Ovary (tissue), 9 donors: ENCODE measurements around the gene SHISA9. TPM values are rescaled to one million over a fixed set of nuclear protein-coding genes. Genes with fewer than 3 reads are reported as not detected.

ENCODE experiments used
- DNase-seq, 5 donors: peaks; one replicate each; pipeline ENCODE4 v3.0.0-alpha.2; 2019 to 2020
- H3K27ac ChIP-seq, 2 donors: fragments of 200-600 bp; one replicate each; pipeline versions ENCODE4 v1.5.1 to v1.8.0; 2019 to 2022
- H3K27me3 ChIP-seq: fragments of 200-600 bp; one replicate; pipeline ENCODE4 v1.8.0; 2022
- H3K36me3 ChIP-seq: fragments of 200-600 bp; sonication (generic); one replicate; pipeline ENCODE4 v1.5.1; 2019
- H3K4me1 ChIP-seq: one replicate; pipeline ENCODE4 v1.8.1; 2013; ENCODE audit warnings: mild to moderate bottlenecking, moderate library complexity; ENCODE audit not compliant: insufficient read depth
- H3K4me3 ChIP-seq: fragments of 200-600 bp; sonication (generic); one replicate; pipeline ENCODE4 v1.5.1; 2017
- H3K9me3 ChIP-seq, 2 donors: fragments of 200-600 bp in 1 of 2; sonication (generic) in 1 of 2; one replicate each; pipeline versions ENCODE4 v1.5.1 to v1.8.1; 2013 to 2019; ENCODE audit warnings: mild to moderate bottlenecking in 1 of 2, moderate library complexity in 1 of 2
- EP300 ChIP-seq: sonication (generic); formaldehyde crosslinking; IDR thresholded peaks from one replicate; pipeline ENCODE4 v1.6.1; 2017; ENCODE audit warnings: antibody characterized with exemption
- POLR2A ChIP-seq: fragments of 450-650 bp; IDR thresholded peaks from one replicate; pipeline ENCODE4 v1.6.1; 2017; ENCODE audit warnings: antibody characterized with exemption, mild to moderate bottlenecking, moderate library complexity
- WGBS, 3 donors: extraction: QIAGEN DNeasy Blood & Tissue Kit in 1 of 3; methylation state at CpG; one replicate each; pipeline versions ENCODE4 v1.1.5 to v1.1.7; 2013 to 2017; 5-methylcytosine and 5-hydroxymethylcytosine counted together
- intact Hi-C, 4 donors: fragments of 100-400 bp; cut with DNase I; formaldehyde crosslinking; loops; one replicate each; pipeline versions ENCODE4 v1.11.0 to v1.15.1; 2022 to 2023
- polyA plus RNA-seq, 2 donors: library from polyadenylated mRNA; stranded (reverse); fragments of 200-250 nt in 1 of 2; fragments of 350-450 nt in 1 of 2; fragmentation: Illumina TruSeq in 1 of 2; extraction: RNeasy Lipid Tissue Mini Kit (QIAGEN cat#74804) in 1 of 2; gene quantifications; one replicate each; pipeline ENCODE4 v1.2.3, GENCODE V29; 2013 to 2014
- total RNA-seq, 7 donors: library from RNA; depleted of rRNA in 2 of 7; stranded (reverse); fragments of >200 nt in 2 of 7; fragmentation: NEBNext Ultra II Directional in 3 of 7; extraction: Animal tissue kit (Norgen Biotek cat#: 25700) in 3 of 7; gene quantifications; one replicate each; pipeline versions ENCODE4 v1.1.0 to v1.2.4, GENCODE V29; 2016 to 2023
- TF ChIP-seq, protein P1 (sequence below), 3 donors: fragments of 450-650 bp in 2 of 3; fragments of 200-600 bp in 1 of 3; IDR thresholded peaks; one replicate each; pipeline versions ENCODE4 v1.5.1 to v1.8.0; 2016 to 2022; ENCODE audit warnings: antibody characterized with exemption in 3 of 3, mild to moderate bottlenecking in 1 of 3
- donor health status: DM: no; HTN: no; CAD: no; lungs with moderate emphysema.
- donor health status: DM: no; HTN: no; CAD: no.
- donor health status: Bipolar disorder and iron deficiency.
- donor health status: DM: yes; HTN: yes; CAD: no.
- donor health status: DM: no; HTN: no; CAD: no.
- donor health status: DM: yes; HTN: yes; CAD: no.

The SHISA9 gene
- total and polyA plus RNA-seq, 9 donors: 0.03 to 0.47 (median 0.12) TPM; not detected in 3

- 67 to 71% (median 70%) methylated on average over 4 of the region's 4 CpGs for WGBS, 3 donors
- H3K4me1 ChIP-seq: no peaks in the 10 kb centered on the region
- H3K36me3 ChIP-seq: no peaks in the 10 kb centered on the region
- H3K27me3 ChIP-seq: no peaks in the 10 kb centered on the region
- H3K9me3 ChIP-seq: no peaks in the 10 kb centered on the region
- intact Hi-C loops: no loop called here
- no peak overlapping the region for H3K27ac ChIP-seq
- no peak overlapping the region for H3K4me3 ChIP-seq
- DNase-seq: no peak
- TF ChIP-seq, protein P1, sequence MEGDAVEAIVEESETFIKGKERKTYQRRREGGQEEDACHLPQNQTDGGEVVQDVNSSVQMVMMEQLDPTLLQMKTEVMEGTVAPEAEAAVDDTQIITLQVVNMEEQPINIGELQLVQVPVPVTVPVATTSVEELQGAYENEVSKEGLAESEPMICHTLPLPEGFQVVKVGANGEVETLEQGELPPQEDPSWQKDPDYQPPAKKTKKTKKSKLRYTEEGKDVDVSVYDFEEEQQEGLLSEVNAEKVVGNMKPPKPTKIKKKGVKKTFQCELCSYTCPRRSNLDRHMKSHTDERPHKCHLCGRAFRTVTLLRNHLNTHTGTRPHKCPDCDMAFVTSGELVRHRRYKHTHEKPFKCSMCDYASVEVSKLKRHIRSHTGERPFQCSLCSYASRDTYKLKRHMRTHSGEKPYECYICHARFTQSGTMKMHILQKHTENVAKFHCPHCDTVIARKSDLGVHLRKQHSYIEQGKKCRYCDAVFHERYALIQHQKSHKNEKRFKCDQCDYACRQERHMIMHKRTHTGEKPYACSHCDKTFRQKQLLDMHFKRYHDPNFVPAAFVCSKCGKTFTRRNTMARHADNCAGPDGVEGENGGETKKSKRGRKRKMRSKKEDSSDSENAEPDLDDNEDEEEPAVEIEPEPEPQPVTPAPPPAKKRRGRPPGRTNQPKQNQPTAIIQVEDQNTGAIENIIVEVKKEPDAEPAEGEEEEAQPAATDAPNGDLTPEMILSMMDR (IDR thresholded peaks at IDR 0.05): no peak
- TF ChIP-seq EP300 (no peak), POLR2A (no peak)
These were observed 248.9 kb downstream of the SHISA9 start for GRCh38 chr16:13150181-13150885.

- Histone ChIP-seq H3K4me1 (no peaks in the 10 kb centered on the region), H3K27me3 (no peaks in the 10 kb centered on the region), H3K9me3 (no peaks in the 10 kb centered on the region), H3K36me3 (no peaks in the 10 kb centered on the region), H3K4me3 (no peak overlapping the region), H3K27ac (no peak overlapping the region)
- intact Hi-C loops: no loop called here
- no peak for DNase-seq
- 50 to 61% (median 53%) methylated on average over 4 of the region's 4 CpGs for WGBS, 3 donors
- no peak for TF ChIP-seq POLR2A
- no peak for TF ChIP-seq EP300
These were observed 252.3 kb downstream of the SHISA9 start for GRCh38 chr16:13153696-13154095.

- DNase-seq: no peak
- Histone ChIP-seq H3K9me3 (no peaks in the 10 kb centered on the region), H3K4me3 (no peak overlapping the region), H3K27ac (no peak overlapping the region), H3K27me3 (no peaks in the 10 kb centered on the region), H3K4me1 (no peaks in the 10 kb centered on the region), H3K36me3 (no peaks in the 10 kb centered on the region)
- TF ChIP-seq EP300: no peak
- TF ChIP-seq, protein P1 (IDR thresholded peaks at IDR 0.05): no peak
- TF ChIP-seq POLR2A: no peak
- WGBS, 3 donors: 71 to 89% (median 79%) methylated on average over 2 of the region's 2 CpGs
- intact Hi-C loops: no loop called here
These were observed 253.4 kb downstream of the SHISA9 start for GRCh38 chr16:13154799-13155198.

DNA sequence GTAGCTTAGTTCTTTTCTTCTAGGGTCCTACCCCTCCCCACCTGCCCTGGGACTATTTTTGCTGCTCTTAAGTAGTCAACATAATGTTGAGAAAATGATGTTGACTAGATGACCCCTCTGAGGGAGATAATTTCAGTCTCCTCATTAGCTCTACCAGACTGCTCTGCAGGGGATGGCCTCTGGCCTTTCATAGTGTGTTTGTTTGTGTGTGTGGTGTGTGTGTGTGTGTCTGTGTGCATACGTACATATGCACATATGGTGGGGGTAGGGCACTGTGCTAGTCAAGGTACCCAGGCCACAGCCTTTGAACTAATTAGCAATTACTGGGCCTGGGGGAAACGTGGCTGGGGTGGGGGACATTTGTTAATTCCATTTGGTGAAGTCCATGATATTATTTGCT lies 254.0 kb downstream of the SHISA9 start:
- 11 to 33% (median 20%) methylated on average over 2 of the region's 2 CpGs for WGBS, 3 donors
- TF ChIP-seq, protein P1 (IDR thresholded peaks at IDR 0.05): no peak
- TF ChIP-seq POLR2A (no peak), EP300 (no peak)
- intact Hi-C loops: no loop called here
- H3K27me3 ChIP-seq: no peaks in the 10 kb centered on the region
- H3K4me3 ChIP-seq: no peak overlapping the region
- no peak overlapping the region for H3K27ac ChIP-seq
- no peak for DNase-seq
- no peaks in the 10 kb centered on the region for H3K36me3 ChIP-seq
- no peaks in the 10 kb centered on the region for H3K9me3 ChIP-seq
- H3K4me1 ChIP-seq: no peaks in the 10 kb centered on the region

DNA sequence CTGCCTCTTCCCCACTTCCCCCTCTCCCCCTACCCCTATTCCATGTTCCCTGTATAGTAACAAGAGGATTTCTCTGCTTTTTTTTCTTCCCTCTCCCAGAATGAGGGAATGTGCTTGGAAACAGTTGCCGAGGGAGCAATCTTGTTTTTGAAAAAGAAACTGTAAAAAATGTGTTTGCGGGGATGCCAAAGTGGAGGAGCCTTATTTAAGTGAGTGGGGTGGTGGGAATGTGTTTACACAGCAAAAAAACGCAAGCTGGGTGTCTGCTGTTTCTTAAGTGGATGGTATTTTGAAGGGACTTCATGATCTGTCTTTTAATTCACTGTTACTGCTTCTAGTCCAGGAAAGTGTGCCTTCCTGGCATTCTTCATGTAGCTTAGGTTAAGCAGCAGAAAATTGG lies 254.4 kb downstream of the SHISA9 start:
- intact Hi-C loops: no loop called here
- DNase-seq: no peak

More for the DNA sequence above, 254.4 kb downstream of the SHISA9 start:
- Histone ChIP-seq H3K36me3 (no peaks in the 10 kb centered on the region), H3K4me3 (no peak overlapping the region), H3K27ac (no peak overlapping the region), H3K4me1 (no peaks in the 10 kb centered on the region), H3K27me3 (no peaks in the 10 kb centered on the region), H3K9me3 (no peaks in the 10 kb centered on the region)
- 19 to 38% (median 28%) methylated on average over 3 of the region's 3 CpGs for WGBS, 3 donors
- TF ChIP-seq, protein P1 (IDR thresholded peaks at IDR 0.05): no peak
- TF ChIP-seq EP300 (no peak), POLR2A (no peak)
